Endothelial cell (in vitro differentiated cells): Measurements from ENCODE around the gene ALDH3B2. TPM values are rescaled to one million over a fixed set of nuclear protein-coding genes. Genes with fewer than 3 reads are reported as not detected.

Experiments used
- DNase-seq: peaks from one replicate; pipeline ENCODE4 v3.0.0; 2021; ENCODE audit warnings: low spot score
- H3K27ac Mint-ChIP-seq: one replicate; pipeline ENCODE4 v1.8.0; 2021; ENCODE audit warnings: mixed read lengths, inconsistent platforms; ENCODE audit not compliant: unreplicated experiment
- H3K27me3 Mint-ChIP-seq: one replicate; pipeline ENCODE4 v1.8.0; 2021; ENCODE audit warnings: mild to moderate bottlenecking, moderate library complexity, mixed read lengths, inconsistent platforms; ENCODE audit not compliant: unreplicated experiment
- H3K36me3 Mint-ChIP-seq: one replicate; pipeline ENCODE4 v1.8.0; 2021; ENCODE audit warnings: mild to moderate bottlenecking, low read depth, mixed read lengths, inconsistent platforms; ENCODE audit not compliant: unreplicated experiment
- H3K4me1 Mint-ChIP-seq: one replicate; pipeline ENCODE4 v1.8.0; 2021; ENCODE audit warnings: mild to moderate bottlenecking, mixed read lengths, inconsistent platforms; ENCODE audit not compliant: unreplicated experiment
- H3K4me3 Mint-ChIP-seq: one replicate; pipeline ENCODE4 v1.8.0; 2021; ENCODE audit warnings: mild to moderate bottlenecking, mixed read lengths, inconsistent platforms; ENCODE audit not compliant: unreplicated experiment
- H3K9me3 Mint-ChIP-seq: one replicate; pipeline ENCODE4 v1.8.0; 2021; ENCODE audit warnings: mixed read lengths, inconsistent platforms; ENCODE audit not compliant: unreplicated experiment
- total RNA-seq: library from RNA; stranded (reverse); fragmentation: NEBNext Ultra II Directional; extraction: Animal tissue kit (Norgen Biotek cat#: 25700); gene quantifications from one replicate; pipeline ENCODE4 v1.2.1, GENCODE V29; 2021; ENCODE audit not compliant: unreplicated experiment
- TF ChIP-seq, protein P1 (sequence below): fragments of 200-600 bp; sonication (generic); IDR thresholded peaks from one replicate; pipeline ENCODE4 v1.5.0; 2021; ENCODE audit warnings: antibody characterized with exemption; ENCODE audit not compliant: unreplicated experiment

Gene ALDH3B2
- total RNA-seq, 1 donor from 2014 or later = 0.72 TPM

DNA sequence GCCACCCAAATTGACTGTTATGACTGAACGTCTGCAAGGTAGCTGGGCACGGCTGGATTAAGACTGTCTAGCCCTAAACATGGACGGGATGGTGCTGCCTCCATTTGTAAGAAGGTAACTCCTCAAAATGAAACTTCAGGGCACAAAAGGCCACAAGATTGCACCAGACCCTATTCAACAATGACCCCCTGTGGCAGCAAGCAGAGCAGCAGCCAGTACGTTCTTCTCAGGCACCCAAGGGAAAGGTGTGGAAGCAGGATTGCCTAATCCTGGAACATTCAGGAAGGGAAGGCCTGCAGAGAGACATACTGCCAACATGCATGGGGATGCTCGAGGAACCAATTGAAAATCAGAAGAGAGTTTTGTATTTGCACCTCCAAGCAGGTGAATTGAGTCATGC is 30.4 kb downstream of the ALDH3B2 start:
- no peaks in the 10 kb centered on the region for H3K9me3 Mint-ChIP-seq
- no peak overlapping the region for H3K27ac Mint-ChIP-seq
- H3K4me3 Mint-ChIP-seq = no peak overlapping the region
- peaks cover 7% of the 10 kb centered on the region for H3K27me3 Mint-ChIP-seq
- H3K4me1 Mint-ChIP-seq = no peaks in the 10 kb centered on the region
- TF ChIP-seq, protein P1, sequence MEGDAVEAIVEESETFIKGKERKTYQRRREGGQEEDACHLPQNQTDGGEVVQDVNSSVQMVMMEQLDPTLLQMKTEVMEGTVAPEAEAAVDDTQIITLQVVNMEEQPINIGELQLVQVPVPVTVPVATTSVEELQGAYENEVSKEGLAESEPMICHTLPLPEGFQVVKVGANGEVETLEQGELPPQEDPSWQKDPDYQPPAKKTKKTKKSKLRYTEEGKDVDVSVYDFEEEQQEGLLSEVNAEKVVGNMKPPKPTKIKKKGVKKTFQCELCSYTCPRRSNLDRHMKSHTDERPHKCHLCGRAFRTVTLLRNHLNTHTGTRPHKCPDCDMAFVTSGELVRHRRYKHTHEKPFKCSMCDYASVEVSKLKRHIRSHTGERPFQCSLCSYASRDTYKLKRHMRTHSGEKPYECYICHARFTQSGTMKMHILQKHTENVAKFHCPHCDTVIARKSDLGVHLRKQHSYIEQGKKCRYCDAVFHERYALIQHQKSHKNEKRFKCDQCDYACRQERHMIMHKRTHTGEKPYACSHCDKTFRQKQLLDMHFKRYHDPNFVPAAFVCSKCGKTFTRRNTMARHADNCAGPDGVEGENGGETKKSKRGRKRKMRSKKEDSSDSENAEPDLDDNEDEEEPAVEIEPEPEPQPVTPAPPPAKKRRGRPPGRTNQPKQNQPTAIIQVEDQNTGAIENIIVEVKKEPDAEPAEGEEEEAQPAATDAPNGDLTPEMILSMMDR = no peak
- H3K36me3 Mint-ChIP-seq = peaks cover 6% of the 10 kb centered on the region
- DNase-seq = no peak

DNA sequence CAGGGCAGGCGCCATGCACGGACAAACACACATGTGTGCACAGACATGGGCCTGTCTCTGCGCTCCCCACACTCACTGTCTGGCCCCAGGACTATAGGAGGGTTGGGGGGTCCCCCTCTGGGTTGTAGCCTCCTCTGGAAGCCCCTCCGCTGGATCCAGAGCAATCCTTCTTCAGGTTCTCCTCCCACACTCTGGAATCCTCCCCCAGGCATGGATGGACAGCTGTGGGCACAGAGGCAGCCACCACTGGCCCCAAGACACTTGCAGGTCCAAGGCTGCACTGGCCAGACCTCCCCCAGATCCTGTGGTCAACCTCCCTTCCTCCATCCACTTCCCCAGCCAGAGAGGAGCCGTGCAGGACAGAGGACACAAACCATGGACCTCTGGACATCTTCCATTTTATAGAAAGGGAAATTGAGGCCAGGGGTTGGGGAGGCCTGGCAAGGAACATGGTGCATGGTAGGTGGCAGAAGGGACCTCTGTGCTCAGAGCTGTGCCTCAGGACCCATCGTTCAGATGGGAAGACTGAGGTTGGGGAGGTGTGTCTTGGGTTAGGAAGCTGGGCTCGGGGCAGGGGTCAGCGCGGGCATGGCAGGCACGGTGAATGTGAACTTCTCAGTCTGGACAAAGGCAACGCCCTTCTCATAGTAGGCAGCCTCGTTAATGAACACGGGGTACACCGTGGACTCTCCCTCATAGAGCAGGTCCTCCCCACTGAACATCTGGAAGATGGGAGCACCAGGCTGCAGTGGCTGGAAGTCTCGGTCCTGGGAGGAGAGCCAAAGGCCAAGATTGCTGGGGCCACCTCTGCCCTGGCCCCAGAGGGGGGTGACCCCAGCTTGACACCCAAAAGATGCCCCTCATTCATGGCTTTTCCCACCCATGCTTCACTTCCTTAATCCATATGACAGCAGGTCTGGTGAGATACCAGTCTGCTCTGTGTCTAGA is 32.0 kb downstream of the ALDH3B2 start:
- Mint-ChIP-seq H3K27ac (no peak overlapping the region), H3K9me3 (no peaks in the 10 kb centered on the region), H3K4me1 (no peaks in the 10 kb centered on the region), H3K4me3 (no peak overlapping the region), H3K36me3 (peaks cover 6% of the 10 kb centered on the region), H3K27me3 (peaks cover 8% of the 10 kb centered on the region)
- TF ChIP-seq, protein P1 = no peak
- DNase-seq = no peak

DNA sequence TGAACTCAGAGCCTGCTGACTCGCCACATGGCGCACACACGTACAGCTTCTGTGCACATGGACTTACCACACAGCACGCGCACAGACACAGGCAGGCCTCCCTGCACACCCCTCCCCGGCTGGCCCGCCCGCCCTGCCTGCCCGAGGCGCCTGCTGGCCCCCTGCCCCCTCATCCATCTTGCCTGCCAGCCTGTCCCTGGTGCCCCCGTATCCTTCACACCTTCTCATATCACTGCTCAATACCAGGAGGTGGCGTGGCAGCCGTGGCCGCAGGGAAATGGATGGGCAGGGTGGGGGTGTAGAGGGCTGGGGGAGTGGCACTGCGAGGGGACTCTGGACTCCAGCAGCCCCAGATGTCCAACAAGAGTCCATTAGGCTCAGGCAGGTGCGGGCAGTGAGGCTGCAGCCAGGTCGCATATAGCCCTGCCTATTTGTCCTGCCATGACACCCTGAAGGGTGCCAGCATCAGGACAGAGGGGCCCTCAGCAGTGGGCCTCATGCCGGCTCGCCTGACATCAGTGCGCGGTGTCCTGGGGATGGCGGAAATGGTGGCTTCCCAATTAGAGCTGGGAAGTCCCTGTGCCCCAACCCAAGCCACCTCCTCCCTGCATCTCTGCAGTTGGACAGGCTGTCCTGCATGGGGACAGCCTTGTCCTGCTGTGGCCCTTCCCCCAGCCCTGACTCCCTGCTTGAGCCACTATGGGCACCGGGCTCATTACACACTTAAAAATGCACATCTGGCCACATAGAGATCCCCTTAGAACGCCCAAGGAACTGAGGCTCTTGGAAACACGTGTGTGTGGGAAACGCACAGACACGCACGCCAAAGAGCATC is 32.9 kb downstream of the ALDH3B2 start:
- H3K27me3 Mint-ChIP-seq = peaks cover 8% of the 10 kb centered on the region
- H3K9me3 Mint-ChIP-seq = no peaks in the 10 kb centered on the region
- H3K4me1 Mint-ChIP-seq = no peaks in the 10 kb centered on the region
- TF ChIP-seq, protein P1 = no peak
- H3K4me3 Mint-ChIP-seq = no peak overlapping the region
- H3K27ac Mint-ChIP-seq = no peak overlapping the region
- H3K36me3 Mint-ChIP-seq = peaks cover 6% of the 10 kb centered on the region
- DNase-seq = no peak

DNA sequence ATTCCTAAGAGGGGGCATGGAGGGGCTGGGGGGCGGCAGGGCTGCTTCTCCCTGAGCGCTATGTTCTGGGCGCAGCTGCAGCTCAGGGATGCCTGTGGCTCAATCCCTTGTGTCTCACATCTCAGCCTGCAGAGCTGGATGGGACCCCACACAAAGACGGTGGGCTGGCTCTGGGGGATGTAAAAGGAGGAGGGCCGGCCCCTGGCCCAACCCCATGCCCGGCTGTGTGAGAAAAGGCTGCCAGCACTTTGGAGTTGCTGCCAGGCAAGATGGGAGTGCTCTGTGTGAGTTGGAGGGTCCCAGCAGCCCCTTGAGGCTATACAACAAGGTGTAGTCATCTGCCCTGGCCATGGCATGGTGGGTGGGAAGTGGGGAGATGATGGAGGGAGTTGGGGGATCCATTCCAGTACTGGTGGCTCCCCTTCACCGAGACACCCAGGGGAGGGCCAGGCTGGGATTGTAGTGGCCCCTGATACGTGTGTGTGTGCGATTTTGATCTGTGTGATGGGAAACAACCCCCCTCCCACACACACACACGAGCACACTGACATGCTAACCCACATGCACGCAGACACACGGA is 33.6 kb downstream of the ALDH3B2 start:
- H3K27me3 Mint-ChIP-seq = peaks cover 4% of the 10 kb centered on the region
- no peak overlapping the region for H3K4me3 Mint-ChIP-seq
- H3K36me3 Mint-ChIP-seq = no peaks in the 10 kb centered on the region
- H3K4me1 Mint-ChIP-seq = no peaks in the 10 kb centered on the region
- DNase-seq = no peak
- no peak overlapping the region for H3K27ac Mint-ChIP-seq
- H3K9me3 Mint-ChIP-seq = no peaks in the 10 kb centered on the region
- TF ChIP-seq, protein P1 = no peak
